ENCODE data around the gene EEF1AKMT2. TPM values are rescaled to one million over a fixed set of nuclear protein-coding genes. Genes with fewer than 3 reads are reported as not detected.

The EEF1AKMT2 gene
- total RNA-seq, 1 donor from 2014 or later, result 13.0 TPM

GRCh38 chr10:124723826-124724225, 67.9 kb downstream of the EEF1AKMT2 start:
- peak; percentile 59 for DNase-seq (ENCODE audit: low read depth)

- no peak for DNase-seq (ENCODE audit: low read depth)
These were observed 68.6 kb downstream of the EEF1AKMT2 start for GRCh38 chr10:124722798-124723783.

- no peak for DNase-seq (ENCODE audit: low read depth)
These were observed 70.2 kb downstream of the EEF1AKMT2 start for GRCh38 chr10:124721330-124722045.

GRCh38 chr10:124719213-124719851, 72.4 kb downstream of the EEF1AKMT2 start:
- DNase-seq (ENCODE audit: low read depth), result peak; percentile 97

- DNase-seq (ENCODE audit: low read depth), result peak; percentile 61
These were observed 73.6 kb downstream of the EEF1AKMT2 start for GRCh38 chr10:124717911-124718741.

- no peak for DNase-seq (ENCODE audit: low read depth)
These were observed 74.5 kb downstream of the EEF1AKMT2 start for GRCh38 chr10:124717041-124717757.

- no peak for DNase-seq (ENCODE audit: low read depth)
These were observed 75.3 kb downstream of the EEF1AKMT2 start for GRCh38 chr10:124716369-124716768.

GRCh38 chr10:124715439-124715838, 76.2 kb downstream of the EEF1AKMT2 start:
- no peak for DNase-seq (ENCODE audit: low read depth)

GRCh38 chr10:124713679-124714255, 77.9 kb downstream of the EEF1AKMT2 start:
- no peak for DNase-seq (ENCODE audit: low read depth)

- DNase-seq (ENCODE audit: low read depth), result no peak
These were observed 78.8 kb downstream of the EEF1AKMT2 start for GRCh38 chr10:124712704-124713407.

- DNase-seq (ENCODE audit: low read depth), result no peak
These were observed 80.5 kb downstream of the EEF1AKMT2 start for GRCh38 chr10:124711145-124711544.

GRCh38 chr10:124710266-124710881, 81.3 kb downstream of the EEF1AKMT2 start:
- DNase-seq (ENCODE audit: low read depth), result no peak

- DNase-seq (ENCODE audit: low read depth), result no peak
These were observed 81.8 kb downstream of the EEF1AKMT2 start for GRCh38 chr10:124709861-124710260.

- DNase-seq (ENCODE audit: low read depth), result no peak
These were observed 82.7 kb downstream of the EEF1AKMT2 start for GRCh38 chr10:124708922-124709520.

GRCh38 chr10:124708246-124708779, 83.4 kb downstream of the EEF1AKMT2 start:
- no peak for DNase-seq (ENCODE audit: low read depth)

All from myocyte (in vitro differentiated cells).